RKO (cell line): ENCODE data around the gene SNX15.

Source experiments
- DNase-seq: peaks from one replicate; pipeline ENCODE4 v3.0.0-alpha.2; 2016; ENCODE audit warnings: low spot score

SNX15 gene

GRCh38 chr11:65084598-65085375, 57.5 kb downstream of the SNX15 start:
- DNase-seq: no peak

- no peak for DNase-seq
These were observed 58.2 kb downstream of the SNX15 start for GRCh38 chr11:65085446-65085845.

DNA sequence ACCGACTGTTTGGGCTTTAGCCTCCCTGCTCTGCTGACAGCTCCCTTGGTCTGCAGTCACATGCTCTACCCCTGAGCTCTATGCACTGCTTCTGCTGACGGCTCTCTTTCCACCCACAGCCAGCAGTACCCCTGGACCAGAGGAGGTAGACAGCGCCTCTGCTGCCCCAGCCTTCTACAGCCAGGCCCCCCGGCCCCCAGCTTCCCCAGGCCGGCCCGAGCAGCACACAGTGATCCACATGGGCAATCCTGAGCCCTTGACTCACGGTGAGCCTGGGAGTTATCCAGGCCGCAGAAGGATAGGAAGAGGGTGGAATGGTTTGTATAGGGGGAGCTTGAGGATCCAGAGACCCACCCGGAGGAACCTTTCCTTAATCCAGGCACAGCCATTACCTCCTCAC, 59.6 kb downstream of the SNX15 start:
- DNase-seq: no peak

DNA sequence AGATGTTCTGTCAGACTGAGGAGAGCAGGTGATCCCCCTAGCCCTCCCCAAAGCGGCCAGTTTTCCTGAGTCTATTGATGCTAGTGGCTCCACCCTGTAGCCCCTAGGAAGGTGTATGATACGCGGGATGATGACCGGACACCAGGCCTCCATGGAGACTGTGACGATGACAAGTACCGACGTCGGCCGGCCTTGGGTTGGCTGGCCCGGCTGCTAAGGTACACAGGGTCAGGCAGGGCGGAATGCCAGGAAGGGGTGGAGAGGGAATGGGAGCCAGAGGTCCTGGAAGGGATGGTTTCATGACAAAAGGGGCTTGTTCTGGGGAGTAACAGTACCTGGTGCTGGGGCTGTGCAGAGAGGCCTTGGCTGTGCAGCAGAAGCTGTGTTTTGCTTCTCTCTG, 60.0 kb downstream of the SNX15 start:
- DNase-seq: no peak

DNA sequence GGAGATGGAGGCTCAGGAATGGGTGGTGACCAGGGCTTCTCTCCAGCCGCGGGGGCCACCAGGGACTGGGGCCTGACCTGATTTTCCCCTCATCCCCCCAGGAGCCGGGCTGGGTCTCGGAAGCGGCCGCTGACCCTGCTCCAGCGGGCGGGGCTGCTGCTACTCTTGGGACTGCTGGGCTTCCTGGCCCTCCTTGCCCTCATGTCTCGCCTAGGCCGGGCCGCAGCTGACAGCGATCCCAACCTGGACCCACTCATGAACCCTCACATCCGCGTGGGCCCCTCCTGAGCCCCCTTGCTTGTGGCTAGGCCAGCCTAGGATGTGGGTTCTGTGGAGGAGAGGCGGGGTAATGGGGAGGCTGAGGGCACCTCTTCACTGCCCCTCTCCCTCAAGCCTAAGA, 60.6 kb downstream of the SNX15 start:
- DNase-seq: no peak

DNA sequence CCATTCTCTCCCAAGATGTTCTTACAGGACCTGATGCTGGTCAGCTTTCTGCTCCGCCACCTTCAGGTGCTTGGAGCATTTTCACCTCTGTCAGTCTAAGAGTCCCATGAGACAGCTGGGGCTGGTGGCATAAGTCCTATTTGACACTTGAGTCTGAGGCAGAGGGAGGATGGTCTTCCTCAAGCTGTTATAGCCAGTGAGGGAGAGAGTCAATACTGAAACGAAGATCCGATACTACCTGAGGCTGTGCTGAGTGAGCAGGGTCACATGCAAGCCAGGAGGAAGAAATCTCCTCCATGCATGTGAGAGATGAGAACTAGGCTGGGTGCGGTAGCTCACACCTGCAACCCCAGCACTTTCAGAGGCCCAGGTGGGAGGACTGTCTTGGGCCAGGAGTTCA, 62.4 kb downstream of the SNX15 start:
- no peak for DNase-seq
